Measurements from ENCODE around the gene MAN1A1.

The MAN1A1 gene

GRCh38 chr6:119333707-119334295 lies 15.8 kb downstream of the MAN1A1 start:
- CTCF ChIA-PET, result interaction anchor here (0.6 kb wide), 1 partner anchor 1991 kb away, joined by 5 read pairs; no protein-coding TSS in a partner anchor
- DNase-seq (ENCODE audit: extremely low spot score), result no peak
- TF ChIP-seq SUZ12 (IDR thresholded peaks at IDR 0.05) (no peak), ELF4 (IDR thresholded peaks at IDR 0.05) (no peak), L3MBTL2 (conservative IDR thresholded peaks at IDR 0.05) (no peak), LEF1 (IDR thresholded peaks at IDR 0.05; ENCODE audit: borderline replicate concordance) (no peak), ZNF384 (IDR thresholded peaks at IDR 0.05) (no peak), SP1 (IDR thresholded peaks at IDR 0.05) (no peak)
- POLR2A ChIA-PET, result interaction anchor here (0.9 kb wide), 1 partner anchor 17 kb away, joined by 5 read pairs; no protein-coding TSS in a partner anchor

DNA sequence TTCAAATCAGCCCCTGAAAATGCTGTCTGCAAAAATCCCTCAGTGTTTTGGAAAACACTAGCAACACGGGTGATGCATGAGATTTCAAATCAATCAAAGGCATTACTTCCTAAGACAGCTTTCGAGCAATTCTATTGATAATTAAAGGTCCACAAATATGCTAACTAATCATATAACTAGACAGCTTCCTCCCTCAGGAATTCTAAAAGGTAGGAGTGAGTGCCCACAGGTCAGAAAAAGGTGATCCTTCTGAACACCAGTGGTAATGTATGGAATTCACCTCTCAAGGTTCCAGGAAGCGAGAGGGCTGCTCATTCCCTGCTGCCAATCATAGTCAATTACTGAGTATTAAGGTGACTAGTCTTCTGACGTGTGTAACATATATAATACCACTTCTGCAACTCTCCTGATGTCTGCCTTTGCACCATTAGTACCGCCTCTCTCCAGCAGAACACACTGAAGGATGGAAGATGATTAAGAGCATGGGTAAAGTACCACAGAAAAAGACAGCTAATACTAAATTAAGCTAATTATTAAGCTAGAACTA lies 16.4 kb downstream of the MAN1A1 start:
- POLR2A ChIA-PET, result interaction anchor here (0.9 kb wide), 1 partner anchor 17 kb away, joined by 5 read pairs; no protein-coding TSS in a partner anchor
- no peak for TF ChIP-seq SP1 (IDR thresholded peaks at IDR 0.05)
- CTCF ChIA-PET, result interaction anchor here (0.6 kb wide), 1 partner anchor 1992 kb away, joined by 5 read pairs; no protein-coding TSS in a partner anchor
- no peak for DNase-seq (ENCODE audit: extremely low spot score)

- POLR2A ChIA-PET, result no interaction called here
- TF ChIP-seq CTBP1 (IDR thresholded peaks at IDR 0.05; ENCODE audit: borderline replicate concordance), result no peak
- no peak for DNase-seq (ENCODE audit: extremely low spot score)
- CTCF ChIA-PET, result no interaction called here
These were observed 17.8 kb downstream of the MAN1A1 start for GRCh38 chr6:119331663-119332286.

- ChIA-PET CTCF (no interaction called here), POLR2A (no interaction called here)
- DNase-seq (ENCODE audit: extremely low spot score), result no peak
- TF ChIP-seq FOXM1 (IDR thresholded peaks at IDR 0.05; ENCODE audit: borderline replicate concordance) (no peak), ZNF384 (IDR thresholded peaks at IDR 0.05) (no peak), LEF1 (IDR thresholded peaks at IDR 0.05; ENCODE audit: borderline replicate concordance) (no peak), ARNT (IDR thresholded peaks at IDR 0.05) (no peak), SP1 (IDR thresholded peaks at IDR 0.05) (no peak)
- TF ChIP-seq, protein P1, sequence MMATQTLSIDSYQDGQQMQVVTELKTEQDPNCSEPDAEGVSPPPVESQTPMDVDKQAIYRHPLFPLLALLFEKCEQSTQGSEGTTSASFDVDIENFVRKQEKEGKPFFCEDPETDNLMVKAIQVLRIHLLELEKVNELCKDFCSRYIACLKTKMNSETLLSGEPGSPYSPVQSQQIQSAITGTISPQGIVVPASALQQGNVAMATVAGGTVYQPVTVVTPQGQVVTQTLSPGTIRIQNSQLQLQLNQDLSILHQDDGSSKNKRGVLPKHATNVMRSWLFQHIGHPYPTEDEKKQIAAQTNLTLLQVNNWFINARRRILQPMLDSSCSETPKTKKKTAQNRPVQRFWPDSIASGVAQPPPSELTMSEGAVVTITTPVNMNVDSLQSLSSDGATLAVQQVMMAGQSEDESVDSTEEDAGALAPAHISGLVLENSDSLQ (IDR thresholded peaks at IDR 0.05), result no peak
These were observed 18.9 kb downstream of the MAN1A1 start for GRCh38 chr6:119330520-119331113.

DNA sequence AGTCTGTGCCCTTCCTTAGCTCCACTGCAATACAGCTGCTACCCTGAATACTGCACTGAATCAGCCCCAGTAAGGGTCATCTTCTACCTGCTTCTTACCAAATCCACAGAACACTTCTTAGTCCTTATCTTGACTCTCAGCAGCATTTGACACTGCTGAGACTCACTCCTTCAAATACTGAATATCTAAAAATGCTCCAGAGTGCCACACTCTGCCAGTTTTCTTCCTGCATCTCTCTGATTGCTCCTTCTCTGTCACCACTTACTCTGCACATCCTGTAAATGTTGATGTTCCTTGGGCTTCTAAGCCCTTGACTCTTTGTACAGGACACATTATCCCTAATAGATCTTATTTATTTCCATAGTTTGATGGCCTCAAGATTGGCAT lies 19.8 kb downstream of the MAN1A1 start:
- DNase-seq (ENCODE audit: extremely low spot score), result no peak
- ChIA-PET POLR2A (no interaction called here), CTCF (no interaction called here)
- TF ChIP-seq LEF1 (IDR thresholded peaks at IDR 0.05; ENCODE audit: borderline replicate concordance) (no peak), FOXK2 (IDR thresholded peaks at IDR 0.05) (no peak), ELF4 (IDR thresholded peaks at IDR 0.05) (no peak), ZNF384 (IDR thresholded peaks at IDR 0.05) (no peak), SUZ12 (IDR thresholded peaks at IDR 0.05) (no peak), BHLHE40 (IDR thresholded peaks at IDR 0.05; ENCODE audit: borderline replicate concordance) (no peak), CTBP1 (IDR thresholded peaks at IDR 0.05; ENCODE audit: borderline replicate concordance) (no peak)

DNA sequence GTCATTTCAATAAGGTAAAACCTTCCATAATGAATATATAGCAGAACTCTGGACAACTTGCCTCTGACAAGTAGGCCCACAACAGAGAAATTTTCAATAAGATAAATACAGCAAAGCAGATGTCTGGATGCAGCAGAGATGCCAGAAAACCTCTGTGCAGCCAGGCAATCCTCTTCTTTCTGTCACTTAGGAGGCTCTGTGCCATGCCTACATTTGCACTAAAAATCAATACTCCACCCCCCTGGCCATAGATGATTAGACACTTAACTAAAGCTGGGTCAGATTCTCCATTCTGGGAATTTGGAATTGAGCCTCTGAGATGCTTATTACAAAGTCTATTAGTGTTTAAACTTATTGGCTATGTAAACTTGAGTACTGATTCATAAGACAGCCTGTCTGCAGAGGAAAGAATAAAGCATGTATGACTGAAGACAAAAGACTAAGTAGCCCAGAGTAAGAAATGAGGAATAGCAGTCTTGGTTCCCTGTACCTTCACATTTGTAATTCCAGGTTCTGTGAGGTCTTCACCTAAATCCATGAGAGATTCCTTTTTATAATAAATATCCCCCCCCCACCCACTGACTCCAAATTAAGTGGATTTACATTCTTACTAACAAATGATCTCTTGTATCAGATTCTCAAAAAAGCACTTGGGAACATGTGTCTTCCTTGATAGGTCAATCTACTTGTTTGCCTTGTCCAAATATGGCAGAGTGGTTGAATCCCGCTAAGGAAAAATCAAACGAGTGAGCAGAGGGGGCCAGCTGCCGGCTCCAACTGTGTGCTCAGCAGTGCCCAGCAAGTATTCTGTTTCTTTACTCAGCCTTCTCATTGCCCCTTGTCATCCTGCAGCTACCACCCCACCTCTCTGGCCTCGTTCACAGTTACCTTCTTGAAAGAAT lies 20.4 kb downstream of the MAN1A1 start:
- DNase-seq (ENCODE audit: extremely low spot score), result no peak
- TF ChIP-seq ELF4 (IDR thresholded peaks at IDR 0.05) (no peak), HDGF (IDR thresholded peaks at IDR 0.05; ENCODE audit: borderline replicate concordance) (no peak), TARDBP (IDR thresholded peaks at IDR 0.05) (no peak), SUZ12 (IDR thresholded peaks at IDR 0.05) (no peak), ARNT (IDR thresholded peaks at IDR 0.05) (no peak), SP1 (IDR thresholded peaks at IDR 0.05) (no peak), FOXK2 (IDR thresholded peaks at IDR 0.05) (no peak), FOXA1 (IDR thresholded peaks at IDR 0.05) (no peak), CTBP1 (IDR thresholded peaks at IDR 0.05; ENCODE audit: borderline replicate concordance) (no peak), L3MBTL2 (conservative IDR thresholded peaks at IDR 0.05) (no peak), ZNF384 (IDR thresholded peaks at IDR 0.05) (no peak), BHLHE40 (IDR thresholded peaks at IDR 0.05; ENCODE audit: borderline replicate concordance) (no peak), NFRKB (IDR thresholded peaks at IDR 0.05) (no peak)
- TF ChIP-seq, protein P1 (IDR thresholded peaks at IDR 0.05), result no peak
- POLR2A ChIA-PET, result no interaction called here
- CTCF ChIA-PET, result no interaction called here

DNA sequence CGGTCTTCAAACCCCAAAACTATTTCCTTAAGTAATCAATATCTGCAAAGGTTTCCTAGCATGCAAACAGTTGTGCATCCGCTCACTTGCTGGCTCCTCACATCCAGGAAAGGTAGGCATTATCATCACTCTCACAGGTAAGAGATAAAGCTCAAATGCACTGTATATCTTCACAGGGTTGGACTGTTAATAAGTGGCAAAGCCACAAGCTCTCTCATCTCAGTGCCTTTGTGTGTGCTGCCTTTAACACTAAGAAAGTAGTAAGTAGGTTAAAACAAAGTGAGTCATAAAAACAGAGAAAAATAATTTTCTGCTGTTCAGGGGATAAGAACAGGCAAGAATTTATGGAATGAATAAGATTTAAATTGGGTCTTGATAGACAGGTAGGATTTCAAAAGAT lies 21.3 kb downstream of the MAN1A1 start:
- POLR2A ChIA-PET, result no interaction called here
- TF ChIP-seq FOXA1 (IDR thresholded peaks at IDR 0.05) (no peak), LEF1 (IDR thresholded peaks at IDR 0.05; ENCODE audit: borderline replicate concordance) (no peak), BHLHE40 (IDR thresholded peaks at IDR 0.05; ENCODE audit: borderline replicate concordance) (no peak), FOXM1 (IDR thresholded peaks at IDR 0.05; ENCODE audit: borderline replicate concordance) (no peak), ARNT (IDR thresholded peaks at IDR 0.05) (no peak), FOXK2 (IDR thresholded peaks at IDR 0.05) (no peak), CTBP1 (IDR thresholded peaks at IDR 0.05; ENCODE audit: borderline replicate concordance) (no peak), HDGF (IDR thresholded peaks at IDR 0.05; ENCODE audit: borderline replicate concordance) (no peak), SUZ12 (IDR thresholded peaks at IDR 0.05) (no peak), TARDBP (IDR thresholded peaks at IDR 0.05) (no peak), SP1 (IDR thresholded peaks at IDR 0.05) (no peak), ZNF384 (IDR thresholded peaks at IDR 0.05) (no peak), L3MBTL2 (conservative IDR thresholded peaks at IDR 0.05) (no peak), ELF4 (IDR thresholded peaks at IDR 0.05) (no peak), NFRKB (IDR thresholded peaks at IDR 0.05) (no peak)
- TF ChIP-seq, protein P1 (IDR thresholded peaks at IDR 0.05), result no peak
- CTCF ChIA-PET, result no interaction called here
- no peak for DNase-seq (ENCODE audit: extremely low spot score)
